HG03108 (cell line): ENCODE data around the gene FAM210A.

Experiments used
- ATAC-seq: cut with Tn5 transposase; IDR thresholded peaks from one replicate; pipeline ENCODE4 v1.9.1; 2021; ENCODE audit warnings: moderate library complexity; ENCODE audit not compliant: unreplicated experiment

The FAM210A gene

DNA sequence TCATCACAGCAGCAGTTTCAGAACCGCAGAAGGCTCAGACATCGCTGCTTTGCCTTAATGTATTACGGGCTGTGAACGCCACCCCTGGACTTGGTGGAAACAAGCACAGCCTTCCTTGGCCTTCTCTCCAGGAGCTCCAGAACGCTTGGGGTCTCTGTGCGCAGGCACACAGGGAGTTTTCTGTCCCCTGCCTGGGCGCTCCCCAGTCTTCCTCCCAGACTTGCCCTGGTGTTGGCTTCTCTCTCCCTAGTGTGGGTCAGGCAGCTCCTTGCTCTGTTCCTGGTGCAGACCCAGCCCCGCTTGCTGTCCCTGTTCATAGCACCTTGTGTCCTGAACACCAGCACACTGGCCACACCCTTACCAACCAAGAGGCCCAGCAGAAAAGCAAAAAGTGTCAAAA, 103.6 kb downstream of the FAM210A start:
- no peak for ATAC-seq

DNA sequence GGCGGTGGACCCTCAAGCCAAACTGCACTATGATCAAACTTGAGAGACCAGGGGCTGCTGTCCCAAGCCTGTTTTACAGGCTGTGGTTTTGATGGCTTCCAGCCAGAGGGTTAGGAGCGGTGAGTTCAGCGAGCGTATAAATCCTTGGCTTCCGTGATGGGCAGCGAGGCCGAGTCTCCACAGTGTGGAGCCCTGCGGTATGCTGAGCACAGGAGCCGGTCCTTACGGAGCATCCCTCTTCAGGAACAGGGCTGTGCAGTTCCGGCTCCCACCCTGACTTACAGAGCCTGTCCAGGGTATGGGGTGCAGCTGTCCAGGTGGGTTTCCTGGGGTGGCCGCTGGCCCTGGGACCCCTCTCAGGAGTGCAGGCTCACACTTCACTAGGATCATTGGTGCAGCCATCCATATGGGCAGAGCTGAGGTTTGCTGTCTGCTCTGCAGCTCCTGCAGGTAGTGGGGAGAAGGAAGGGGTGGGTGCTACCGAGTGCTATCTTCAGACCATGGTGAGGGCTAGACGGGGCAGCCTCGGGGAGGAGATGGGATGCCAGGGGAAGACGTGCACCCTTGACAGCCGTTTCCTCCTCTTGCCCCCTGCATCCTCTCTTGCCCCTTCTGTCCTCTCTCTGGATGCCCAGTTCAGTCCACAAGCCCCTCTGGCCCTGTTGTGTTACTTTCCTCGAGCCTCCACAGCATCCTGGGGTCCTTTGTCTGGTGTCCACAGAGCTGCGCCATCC, 104.3 kb downstream of the FAM210A start:
- ATAC-seq: no peak

DNA sequence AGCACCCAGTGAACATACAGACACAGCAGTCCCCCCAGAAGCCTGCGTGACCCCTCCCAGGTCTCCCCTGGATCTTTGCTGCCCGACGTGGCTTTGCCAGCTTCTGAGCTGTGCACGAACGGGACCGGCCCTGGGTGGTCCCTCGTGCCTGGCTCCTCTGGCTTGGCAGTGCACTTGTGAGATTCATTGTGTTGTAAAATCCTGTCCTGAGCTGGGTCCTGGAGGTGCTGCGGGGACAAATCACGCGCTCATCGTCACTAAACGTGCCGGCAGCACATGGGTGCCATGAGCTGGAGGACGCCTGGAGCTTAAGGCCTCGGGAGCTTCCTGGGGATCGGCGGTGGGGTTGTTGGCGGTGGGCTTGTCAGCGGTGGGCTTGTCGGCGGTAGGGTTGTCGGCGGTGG, 104.9 kb downstream of the FAM210A start:
- ATAC-seq: no peak

DNA sequence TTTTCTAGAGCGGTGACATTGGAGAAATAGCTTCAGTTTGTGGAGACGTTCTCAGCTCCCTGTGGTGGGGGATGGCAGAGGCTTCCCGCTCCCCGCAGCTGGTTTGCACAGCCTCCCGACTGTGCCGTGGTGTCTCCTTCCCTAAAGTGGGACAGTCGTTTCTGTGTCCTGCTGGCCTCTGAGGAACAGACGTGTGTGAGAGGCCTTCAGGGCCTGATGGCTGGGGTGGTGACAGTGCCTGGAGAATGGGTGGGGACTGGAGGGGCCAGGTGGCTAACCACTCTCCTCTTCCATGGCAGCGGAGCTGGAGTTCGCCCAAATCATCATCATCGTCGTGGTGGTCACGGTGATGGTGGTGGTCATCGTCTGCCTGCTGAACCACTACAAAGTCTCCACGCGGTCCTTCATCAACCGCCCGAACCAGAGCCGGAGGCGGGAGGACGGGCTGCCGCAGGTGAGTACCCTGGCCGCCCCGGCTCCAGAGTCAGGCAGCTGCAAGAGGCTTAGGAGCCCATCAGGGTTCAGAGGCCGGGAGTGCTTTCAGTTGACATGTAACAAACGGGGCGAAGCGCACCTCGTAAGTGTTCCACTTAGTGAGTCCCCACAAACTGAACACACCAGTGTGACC, 105.4 kb downstream of the FAM210A start:
- ATAC-seq: no peak

DNA sequence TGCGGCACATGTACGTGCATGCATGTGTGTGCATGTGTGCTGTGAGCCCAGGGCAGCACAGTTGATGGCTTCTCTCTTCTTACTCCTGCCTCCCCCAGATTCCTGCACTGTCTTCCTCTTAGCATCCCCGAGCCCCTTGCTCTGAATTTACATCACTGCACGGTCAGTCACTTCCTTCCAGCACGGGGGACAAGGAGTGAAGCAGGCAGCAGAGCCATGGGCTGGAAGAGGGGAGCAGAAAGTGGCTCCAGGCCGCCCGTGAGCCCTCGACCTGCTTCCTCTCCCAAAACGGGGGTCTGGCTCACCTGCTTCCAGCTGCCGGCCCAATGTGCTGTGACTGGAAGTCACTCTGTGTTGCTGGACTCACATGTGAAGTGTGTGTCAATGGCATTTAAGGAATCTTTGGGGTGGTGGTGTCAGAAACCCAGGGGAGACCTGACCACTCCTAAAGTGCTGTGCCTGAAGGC, 106.1 kb downstream of the FAM210A start:
- ATAC-seq: no peak

DNA sequence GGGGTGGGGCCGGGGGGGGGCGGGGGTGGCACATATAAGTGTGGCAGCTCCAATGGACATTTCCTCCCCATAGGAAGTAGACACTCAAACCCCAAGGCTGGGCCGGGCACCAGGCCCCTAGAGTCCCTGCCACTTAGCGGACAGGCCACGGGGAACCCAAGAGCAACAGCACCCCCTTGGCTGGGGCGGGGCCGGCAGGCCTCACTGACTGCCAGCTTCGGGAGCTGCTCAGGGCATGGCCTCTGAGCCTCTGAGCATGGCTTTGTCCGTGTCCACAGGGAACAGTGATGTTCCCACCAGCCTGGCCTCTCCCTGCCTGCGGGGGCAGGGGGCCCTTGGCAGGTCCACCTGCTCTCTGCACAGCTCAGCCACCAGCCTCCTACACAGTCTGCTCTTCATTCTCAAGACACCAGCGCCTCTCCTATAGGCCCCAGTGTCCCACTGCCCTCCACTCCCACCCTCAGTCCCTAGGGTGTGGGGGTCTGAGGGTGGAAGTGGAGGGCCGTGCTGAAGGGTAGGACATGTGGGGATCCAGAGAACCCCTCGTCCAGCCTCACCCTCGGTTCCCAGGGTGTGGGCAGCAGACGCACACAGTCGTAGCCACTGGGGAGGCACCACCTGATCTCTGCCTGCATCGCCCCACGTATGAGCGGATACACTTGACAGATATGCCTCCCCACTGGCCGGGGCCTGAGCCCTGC, 106.7 kb downstream of the FAM210A start:
- ATAC-seq: no peak

DNA sequence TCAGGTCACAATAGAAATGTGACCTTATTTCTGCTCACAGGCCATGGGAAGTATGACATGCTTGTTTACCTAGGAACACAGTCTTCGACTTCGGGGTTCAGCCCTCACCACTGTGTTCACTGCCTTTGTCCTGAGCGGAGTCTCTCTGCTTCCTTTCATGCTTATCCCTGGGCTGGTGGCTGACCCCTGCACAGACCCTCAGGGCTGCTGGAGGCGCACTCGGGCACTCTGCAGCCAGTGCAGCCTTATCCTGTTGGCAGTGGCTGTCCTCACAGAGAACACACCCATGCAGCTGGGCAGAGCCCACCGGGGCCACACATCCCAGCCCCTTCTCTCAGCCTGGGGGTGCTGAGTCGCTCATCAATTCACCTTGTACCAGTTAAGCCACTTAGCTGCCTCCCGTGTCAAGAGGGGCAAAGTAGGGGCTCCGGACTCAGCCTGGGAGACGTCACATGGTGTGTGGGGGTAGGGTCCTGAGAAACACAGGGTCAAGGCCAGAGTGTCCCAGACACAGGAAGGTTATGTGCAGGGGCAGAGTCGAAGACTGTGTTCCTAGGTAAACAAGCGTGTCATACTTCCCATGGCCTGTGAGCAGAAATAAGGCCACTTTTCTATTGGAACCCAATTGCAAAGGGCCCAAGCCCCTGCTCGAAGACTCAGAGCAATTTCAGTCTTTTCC, 107.5 kb downstream of the FAM210A start:
- ATAC-seq: no peak

DNA sequence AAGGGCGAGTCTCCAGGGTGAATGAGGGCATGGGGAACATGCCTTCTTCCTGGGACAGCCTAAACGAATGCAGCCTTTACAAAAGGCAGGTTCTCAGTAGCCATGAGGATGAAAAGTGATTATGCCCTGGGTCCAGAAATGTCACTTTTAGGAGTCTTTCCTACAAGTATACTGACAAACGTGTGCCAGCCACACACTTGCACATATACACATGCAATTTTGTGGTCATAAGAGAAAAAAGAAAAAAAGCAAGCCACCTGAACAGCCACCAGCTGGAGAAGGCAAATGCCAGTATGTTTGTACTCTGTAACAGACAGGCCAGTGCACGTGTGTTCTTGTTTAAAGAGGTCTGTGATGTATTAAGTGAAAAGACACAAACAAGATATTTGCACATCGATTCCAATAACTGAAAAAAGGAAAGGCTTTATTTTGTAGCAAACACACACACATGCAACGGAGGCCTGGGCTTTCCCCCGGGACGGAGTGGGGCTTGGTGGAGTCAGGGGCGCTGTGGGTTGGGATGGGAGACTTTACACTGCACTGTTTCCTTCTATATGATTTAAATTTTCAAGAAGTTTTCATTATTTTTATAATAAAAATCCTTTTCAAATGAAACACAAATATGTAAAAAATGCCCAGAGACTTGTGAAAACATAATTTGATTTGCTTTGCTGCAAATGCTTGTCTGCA, 108.4 kb downstream of the FAM210A start:
- no peak for ATAC-seq

DNA sequence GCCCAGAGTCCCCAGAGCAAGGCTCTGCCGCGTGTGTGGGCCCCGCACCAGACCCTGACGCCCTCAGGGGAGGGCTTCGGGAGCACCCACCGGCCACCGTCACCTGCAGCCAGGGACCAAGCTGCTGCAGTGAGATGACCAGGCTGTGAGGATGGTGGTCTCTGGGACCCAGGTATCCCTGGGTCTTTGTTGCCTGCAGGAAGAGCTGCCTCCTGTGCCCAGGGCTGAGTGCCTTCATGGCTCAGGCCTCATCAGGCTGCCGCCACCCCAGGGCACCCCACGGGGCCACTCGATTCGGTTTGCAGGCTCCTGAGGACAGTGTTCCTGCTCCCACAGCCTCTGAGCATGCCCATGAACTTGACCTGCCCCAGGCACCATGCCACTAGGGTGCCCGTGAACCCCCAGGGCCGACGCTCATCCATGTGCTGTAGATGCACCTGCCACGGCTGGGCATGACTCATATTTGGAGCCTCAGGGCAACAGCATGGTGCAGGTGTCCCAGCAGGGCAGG, 109.8 kb downstream of the FAM210A start:
- no peak for ATAC-seq

DNA sequence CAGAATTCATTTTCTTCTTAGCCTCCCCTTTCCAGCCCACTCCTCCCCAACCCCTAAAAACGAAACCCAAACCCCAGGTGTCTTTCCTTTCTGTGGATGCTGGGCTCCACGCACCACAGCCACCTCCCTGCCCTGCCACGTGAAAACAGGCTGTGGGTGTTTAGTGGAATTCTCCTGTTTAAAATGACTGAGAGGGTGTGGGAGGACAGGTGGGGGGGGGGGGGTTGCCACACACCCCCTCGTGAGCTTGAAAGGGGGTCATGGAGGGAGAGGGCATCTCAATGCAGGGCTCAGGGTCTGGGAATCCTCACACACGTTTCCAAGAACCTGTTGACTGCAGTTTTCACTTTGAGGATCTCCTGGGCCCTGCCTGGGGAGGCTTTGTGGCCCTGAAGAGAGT, 110.3 kb downstream of the FAM210A start:
- no peak for ATAC-seq

DNA sequence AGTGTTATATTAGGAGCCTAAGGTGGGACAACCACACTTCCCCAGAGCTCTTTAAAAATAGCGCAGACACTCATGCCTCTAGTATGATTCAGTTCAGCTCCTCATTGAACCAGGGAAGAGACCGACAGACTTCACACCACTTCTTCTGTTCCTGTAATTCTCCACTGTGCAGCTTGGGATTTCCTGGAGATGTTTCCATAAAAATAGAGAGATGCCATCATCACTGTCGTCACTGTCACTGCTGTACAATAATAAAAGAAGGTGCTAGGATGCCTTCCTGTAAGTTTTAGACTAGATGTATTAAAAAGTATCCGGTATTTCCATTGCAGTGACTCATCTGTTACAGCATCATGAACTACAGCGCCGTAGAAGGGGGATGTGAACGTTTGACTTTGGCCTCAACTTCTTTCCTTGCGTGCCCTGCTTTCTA, 110.9 kb downstream of the FAM210A start:
- no peak for ATAC-seq

DNA sequence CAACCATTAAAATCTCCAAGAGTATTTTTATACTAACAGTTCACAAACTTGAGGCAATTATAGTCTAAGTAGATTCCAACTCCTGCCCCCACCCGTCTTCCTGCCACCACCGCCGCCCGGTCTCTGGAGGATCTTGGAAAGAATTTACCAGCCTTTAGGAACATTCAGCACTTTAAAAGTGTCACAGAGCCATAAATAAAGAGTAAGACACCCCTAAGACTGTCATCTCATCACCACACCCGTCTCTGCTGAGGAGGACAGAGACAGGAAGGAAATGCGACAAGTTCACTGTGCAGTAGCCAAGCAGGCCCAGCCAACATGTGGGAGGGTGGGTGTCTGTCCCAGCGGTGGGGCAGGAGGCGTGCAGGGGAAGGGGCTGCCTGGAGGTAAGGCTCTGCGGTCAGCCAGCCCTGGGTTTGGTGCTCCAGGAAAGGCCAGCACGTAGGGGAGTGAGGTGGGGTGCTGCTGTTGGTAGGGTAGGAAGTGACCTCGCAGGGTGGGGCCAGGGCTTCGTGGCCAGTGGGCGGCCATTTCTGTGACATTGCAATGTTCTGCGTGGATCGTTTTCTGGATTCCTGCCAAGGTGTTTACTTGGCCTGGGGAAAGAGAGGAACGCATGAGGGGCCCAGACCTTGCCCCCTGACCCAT, 111.6 kb downstream of the FAM210A start:
- no peak for ATAC-seq

DNA sequence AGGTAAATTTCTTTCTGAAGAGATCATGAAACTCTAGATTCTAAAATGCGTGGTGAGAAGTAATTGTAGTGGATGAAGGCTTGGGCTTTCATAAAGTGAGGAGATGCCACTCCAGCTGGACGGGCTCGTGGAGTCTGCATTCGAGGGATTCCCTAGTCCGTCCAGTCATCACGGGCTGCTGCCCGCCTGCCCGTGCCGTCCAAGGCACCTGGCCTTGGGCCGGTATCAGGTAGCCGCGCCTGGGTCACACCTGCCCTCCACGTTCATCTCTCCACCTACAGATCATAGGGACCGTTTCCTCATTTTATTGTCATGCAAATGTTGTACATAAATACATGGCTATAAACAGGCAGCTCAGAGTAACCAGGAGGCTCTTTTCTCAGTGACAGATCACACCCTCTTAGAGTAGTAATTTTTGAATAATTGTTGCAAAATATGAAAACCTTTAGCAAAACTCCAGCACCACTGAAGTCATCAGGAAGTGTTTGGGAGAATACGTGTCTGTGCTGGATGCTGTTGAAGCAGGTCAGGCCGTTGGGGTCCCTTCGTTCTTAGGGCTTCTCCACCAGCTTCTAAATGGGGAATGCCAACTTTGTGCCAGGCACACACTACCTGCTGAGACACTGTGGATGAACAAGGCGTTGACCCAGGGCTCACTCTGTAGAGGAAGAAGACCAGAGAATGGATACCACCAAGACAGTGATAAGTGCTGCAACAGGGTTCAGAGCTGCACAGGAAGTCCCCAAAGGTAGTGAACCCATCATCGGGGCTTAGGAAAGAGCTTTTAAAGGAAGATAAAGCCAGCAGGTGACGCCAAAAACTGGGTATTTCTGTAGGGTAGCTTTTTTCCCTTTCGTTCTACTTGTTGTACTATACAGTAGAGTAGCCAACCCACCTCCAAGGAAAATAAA, 112.5 kb downstream of the FAM210A start:
- ATAC-seq: no peak
